PFSK-1 (cell line): Measurements from ENCODE around the gene PIK3R6.

Experiments
- POLR2AphosphoS5 ChIP-seq: IDR thresholded peaks from 2 replicates; pipeline ENCODE4 v1.6.1; 2012; ENCODE audit warnings: low read depth, mild to moderate bottlenecking, control low read depth, low read length, moderate library complexity
- REST ChIP-seq, 2 experiments: IDR thresholded peaks; 2 replicates each; pipeline versions ENCODE4 v1.6.1 to v1.8.0; 2011 to 2012; ENCODE audit warnings: low read depth in 2 of 2, low read length in 2 of 2, control low read depth in 1 of 2, inconsistent platforms in 1 of 2, mild to moderate bottlenecking in 1 of 2, moderate library complexity in 1 of 2; ENCODE audit not compliant: insufficient read depth in 1 of 2

- TF ChIP-seq REST (IDR thresholded peaks at IDR 0.05; ENCODE audit: insufficient read depth in 1 of 2, low read depth in 2 of 2, low read length in 2 of 2): no peak
- TF ChIP-seq POLR2AphosphoS5: no peak
Measured at GRCh38 chr17:8837563-8838075, 29.9 kb downstream of the PIK3R6 start.
